KMS-11 (cell line): Measurements from ENCODE around the gene SDK1.

ENCODE experiments used
- H2AFZ ChIP-seq: fragments of 200-600 bp; sonication (generic); 2 replicates; pipeline ENCODE4 v1.6.1; 2016; ENCODE audit warnings: antibody characterized with exemption, mixed run types, low read depth
- H3K27ac ChIP-seq: fragments of 200-600 bp; sonication (generic); 2 replicates; pipeline ENCODE4 v1.6.1; 2016; ENCODE audit warnings: mild to moderate bottlenecking, mixed run types
- H3K27me3 ChIP-seq: fragments of 200-600 bp; sonication (generic); 2 replicates; pipeline ENCODE4 v1.6.1; 2017; ENCODE audit warnings: mild to moderate bottlenecking, low read depth, mixed run types, moderate library complexity; ENCODE audit not compliant: insufficient read depth
- H3K36me3 ChIP-seq: fragments of 200-600 bp; sonication (generic); 2 replicates; pipeline ENCODE4 v1.6.1; 2017; ENCODE audit warnings: mild to moderate bottlenecking, mixed run types; ENCODE audit not compliant: insufficient read depth
- H3K4me1 ChIP-seq: fragments of 200-600 bp; sonication (generic); 2 replicates; pipeline ENCODE4 v1.6.1; 2016; ENCODE audit warnings: mild to moderate bottlenecking, low read depth, mixed run types; ENCODE audit not compliant: poor library complexity, severe bottlenecking
- H3K4me2 ChIP-seq: fragments of 200-600 bp; sonication (generic); 2 replicates; pipeline ENCODE4 v1.7.0; 2016; ENCODE audit warnings: mild to moderate bottlenecking, mixed run types
- H3K4me3 ChIP-seq: fragments of 200-600 bp; sonication (generic); IDR thresholded peaks from 2 replicates; pipeline ENCODE4 v1.6.1; 2017; ENCODE audit warnings: low read depth, low read length, mixed read lengths; ENCODE audit not compliant: insufficient read depth
- H3K79me2 ChIP-seq: fragments of 200-600 bp; sonication (generic); 2 replicates; pipeline ENCODE4 v1.6.1; 2016; ENCODE audit warnings: low read depth, mixed run types; ENCODE audit not compliant: insufficient read depth
- H3K9ac ChIP-seq: fragments of 200-600 bp; sonication (generic); 2 replicates; pipeline ENCODE4 v1.6.1; 2016; ENCODE audit warnings: mild to moderate bottlenecking, mixed run types
- H4K20me1 ChIP-seq: fragments of 200-600 bp; sonication (generic); 2 replicates; pipeline ENCODE4 v1.6.1; 2016; ENCODE audit warnings: mild to moderate bottlenecking, mixed run types; ENCODE audit not compliant: insufficient read depth
- CTCF ChIP-seq: fragments of 200-600 bp; sonication (generic); conservative IDR thresholded peaks from 2 replicates; pipeline ENCODE4 v1.6.1; 2017; ENCODE audit warnings: low read depth, mild to moderate bottlenecking, antibody characterized with exemption, low read length, moderate library complexity, mixed read lengths

The SDK1 gene

GRCh38 chr7:4151524-4151923 lies 850.5 kb downstream of the SDK1 start:
- H3K4me2 ChIP-seq, result no peak overlapping the region
- H4K20me1 ChIP-seq, result no peaks in the 10 kb centered on the region
- H3K27ac ChIP-seq, result no peak overlapping the region
- no peak overlapping the region for H3K4me3 ChIP-seq
- no peaks in the 10 kb centered on the region for H3K79me2 ChIP-seq
- no peaks in the 10 kb centered on the region for H3K4me1 ChIP-seq
- no peaks in the 10 kb centered on the region for H3K27me3 ChIP-seq
- H3K36me3 ChIP-seq, result no peaks in the 10 kb centered on the region
- TF ChIP-seq CTCF, result no peak
- H3K9ac ChIP-seq, result no peak overlapping the region
- no peak overlapping the region for H2AFZ ChIP-seq

DNA sequence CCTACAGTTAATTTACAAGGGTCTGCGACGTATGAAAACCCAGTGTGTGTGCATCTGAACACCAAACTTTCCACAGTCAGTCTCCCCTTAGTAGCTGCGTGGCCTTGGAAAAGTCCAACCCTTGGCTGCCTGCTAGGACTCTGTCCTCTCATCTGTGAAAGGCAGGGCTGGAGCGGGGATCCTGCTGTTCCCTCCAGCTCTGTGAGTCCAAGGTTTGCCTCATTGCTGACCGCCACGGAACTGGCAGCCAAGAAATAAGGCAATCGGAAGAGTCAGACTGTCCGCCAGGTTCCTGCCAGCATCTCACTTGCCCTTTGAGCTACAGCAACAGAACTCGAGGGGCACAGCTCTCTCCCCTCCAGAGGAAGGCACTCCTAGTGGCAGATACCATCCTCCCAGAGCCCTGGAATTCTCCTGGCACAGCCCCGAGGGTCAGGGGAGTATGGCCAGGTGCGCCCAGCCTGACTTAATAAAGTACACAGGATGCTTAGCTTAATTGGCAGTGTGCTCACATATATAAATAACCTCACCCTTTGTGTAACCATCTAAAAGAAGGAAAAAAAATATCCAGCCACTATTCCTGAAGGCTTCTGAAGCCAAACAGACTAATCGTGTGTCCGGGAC lies 851.0 kb downstream of the SDK1 start:
- H3K79me2 ChIP-seq, result no peaks in the 10 kb centered on the region
- no peaks in the 10 kb centered on the region for H4K20me1 ChIP-seq
- no peak for TF ChIP-seq CTCF

GRCh38 chr7:4154882-4155535 lies 854.0 kb downstream of the SDK1 start:
- Histone ChIP-seq H3K9ac (no peak overlapping the region), H3K79me2 (no peaks in the 10 kb centered on the region), H4K20me1 (no peaks in the 10 kb centered on the region), H3K4me3 (no peak overlapping the region), H2AFZ (no peak overlapping the region), H3K27ac (no peak overlapping the region), H3K36me3 (no peaks in the 10 kb centered on the region), H3K4me2 (no peak overlapping the region), H3K27me3 (no peaks in the 10 kb centered on the region), H3K4me1 (no peaks in the 10 kb centered on the region)
- no peak for TF ChIP-seq CTCF

More for the DNA sequence above, 851.0 kb downstream of the SDK1 start:
- Histone ChIP-seq H3K4me1 (no peaks in the 10 kb centered on the region), H3K4me2 (no peak overlapping the region), H3K9ac (no peak overlapping the region), H3K36me3 (no peaks in the 10 kb centered on the region), H3K27ac (no peak overlapping the region), H3K4me3 (no peak overlapping the region), H2AFZ (no peak overlapping the region), H3K27me3 (no peaks in the 10 kb centered on the region)

- Histone ChIP-seq H3K9ac (no peak overlapping the region), H3K27me3 (no peaks in the 10 kb centered on the region), H3K4me1 (no peaks in the 10 kb centered on the region), H4K20me1 (no peaks in the 10 kb centered on the region), H3K36me3 (no peaks in the 10 kb centered on the region), H3K27ac (no peak overlapping the region), H3K79me2 (no peaks in the 10 kb centered on the region), H2AFZ (no peak overlapping the region), H3K4me2 (no peak overlapping the region), H3K4me3 (no peak overlapping the region)
- no peak for TF ChIP-seq CTCF
These were observed 855.1 kb downstream of the SDK1 start for GRCh38 chr7:4156190-4156589.
